Right ventricle myocardium inferior (tissue), 1 donor: ENCODE measurements around the gene EN2. TPM values are rescaled to one million over a fixed set of nuclear protein-coding genes. Genes with fewer than 3 reads are reported as not detected.

Experiments
- ATAC-seq: fragments of 200-7000 bp; cut with Tn5 transposase; one replicate; pipeline ENCODE4 v1.9.1; 2020; ENCODE audit warnings: mild to moderate bottlenecking, moderate library complexity
- DNase-seq: peaks from one replicate; pipeline ENCODE4 v3.0.0; 2021; ENCODE audit errors: missing footprints
- intact Hi-C: fragments of 100-400 bp; cut with DNase I; formaldehyde crosslinking; loops from one replicate; pipeline ENCODE4 v1.11.0; 2022
- total RNA-seq: library from RNA; stranded (reverse); fragmentation: NEBNext Ultra II Directional; extraction: Animal tissue kit (Norgen Biotek cat#: 25700); gene quantifications from one replicate; pipeline ENCODE4 v1.2.1, GENCODE V29; 2021
- donor health status: DM: no; HTN: yes; CAD: no; lungs with severe emphysema.

Gene EN2
- total RNA-seq, 1 donor from 2014 or later = 0.11 TPM

GRCh38 chr7:155469311-155470185 is 11.6 kb downstream of the EN2 start:
- intact Hi-C loops = no loop called here
- no peak for ATAC-seq
- DNase-seq = no peak

DNA sequence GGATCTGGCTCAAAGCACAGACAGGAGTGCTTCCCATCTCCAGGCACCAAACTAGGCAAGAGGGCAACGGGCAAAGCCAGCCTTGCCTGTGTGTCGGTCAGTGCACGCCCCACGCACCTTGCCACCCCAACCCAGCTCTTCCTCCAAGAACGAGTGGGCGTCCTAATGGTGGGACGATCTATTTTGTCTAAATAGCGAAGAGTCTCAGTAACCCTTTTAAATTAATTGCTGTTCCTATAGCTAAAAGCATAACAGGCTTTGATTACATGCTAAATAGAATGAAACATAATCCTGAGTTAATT is 12.2 kb downstream of the EN2 start:
- intact Hi-C loops = no loop called here
- DNase-seq (no peak), ATAC-seq (no peak)

- intact Hi-C loops = no loop called here
- ATAC-seq (no peak), DNase-seq (no peak)
These were observed 13.0 kb downstream of the EN2 start for GRCh38 chr7:155470686-155471638.

GRCh38 chr7:155471718-155472117 is 13.8 kb downstream of the EN2 start:
- no peak for ATAC-seq
- intact Hi-C loops = no loop called here
- DNase-seq = no peak

DNA sequence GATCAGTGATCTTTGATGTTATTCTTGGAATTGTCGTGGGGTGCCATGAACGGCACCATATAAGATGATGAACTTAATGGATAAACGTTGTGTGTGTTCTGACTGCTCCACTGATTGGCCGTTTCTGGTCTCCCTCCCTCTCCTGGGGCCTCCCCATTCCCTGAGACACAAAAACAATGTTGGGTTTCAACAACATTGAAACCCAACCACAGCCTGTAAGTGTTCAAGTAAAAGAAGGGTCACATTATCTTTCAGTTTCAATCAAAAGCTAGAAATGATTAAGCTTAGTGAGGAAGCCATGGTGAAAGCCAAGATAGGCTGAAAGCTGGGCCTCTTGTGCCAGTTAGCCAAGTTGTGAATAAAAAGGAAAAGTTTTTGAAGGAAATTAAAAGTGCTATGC is 19.5 kb downstream of the EN2 start:
- DNase-seq = no peak
- intact Hi-C loops = no loop called here
- ATAC-seq = no peak

DNA sequence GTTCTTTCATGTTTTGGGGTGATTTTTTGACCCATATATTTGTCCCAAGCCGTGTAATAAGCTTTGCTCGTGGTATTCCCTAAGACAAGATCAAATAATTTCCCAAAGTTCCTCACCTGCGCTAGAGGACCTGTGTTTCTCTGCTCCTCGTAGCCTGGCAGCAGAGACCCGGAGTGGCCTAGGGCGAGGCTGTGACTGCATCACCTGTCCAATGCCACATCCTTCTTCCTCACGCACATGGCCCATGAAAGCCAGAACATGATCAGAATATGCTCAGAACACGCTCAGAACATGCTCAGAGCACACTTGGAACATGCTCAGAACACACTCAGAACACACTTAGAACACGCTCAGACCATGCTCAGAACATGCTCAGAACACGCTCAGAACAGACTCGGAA is 23.8 kb downstream of the EN2 start:
- no peak for ATAC-seq
- intact Hi-C loops = no loop called here
- no peak for DNase-seq

DNA sequence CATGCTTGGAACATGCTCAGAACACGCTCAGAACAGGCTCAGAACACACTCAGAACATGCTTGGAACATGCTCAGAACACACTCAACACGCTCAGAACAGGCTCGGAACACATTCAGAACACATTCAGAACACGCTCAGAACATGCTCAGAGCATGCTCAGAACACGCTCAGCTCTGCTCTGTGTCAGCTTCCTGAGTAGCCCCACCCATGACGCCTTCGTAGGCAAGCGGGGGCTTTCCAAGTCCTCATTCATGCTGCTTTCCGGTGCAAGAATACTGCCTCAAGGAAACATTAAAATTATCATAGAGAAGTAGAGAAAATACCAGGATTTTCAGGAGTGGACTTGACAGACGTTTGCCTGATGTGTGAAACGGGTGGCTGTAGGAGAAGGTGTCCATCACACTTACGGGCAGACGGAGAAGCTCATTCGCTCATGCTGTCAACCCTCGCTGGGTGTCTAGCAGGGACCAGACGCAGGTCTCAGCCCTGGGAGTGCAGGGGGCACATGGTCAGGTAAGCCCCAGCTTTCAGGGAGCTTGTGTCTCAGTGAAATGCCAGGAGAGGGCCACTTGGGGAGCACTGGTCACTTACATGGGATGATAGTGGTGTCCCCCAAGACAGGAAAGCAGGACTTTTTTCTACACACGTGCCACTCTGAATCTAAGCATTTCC is 24.7 kb downstream of the EN2 start:
- no peak for DNase-seq
- intact Hi-C loops = no loop called here
- ATAC-seq = no peak

- intact Hi-C loops = no loop called here
- no peak for DNase-seq
- ATAC-seq = no peak
These were observed 25.3 kb downstream of the EN2 start for GRCh38 chr7:155483245-155483644.

DNA sequence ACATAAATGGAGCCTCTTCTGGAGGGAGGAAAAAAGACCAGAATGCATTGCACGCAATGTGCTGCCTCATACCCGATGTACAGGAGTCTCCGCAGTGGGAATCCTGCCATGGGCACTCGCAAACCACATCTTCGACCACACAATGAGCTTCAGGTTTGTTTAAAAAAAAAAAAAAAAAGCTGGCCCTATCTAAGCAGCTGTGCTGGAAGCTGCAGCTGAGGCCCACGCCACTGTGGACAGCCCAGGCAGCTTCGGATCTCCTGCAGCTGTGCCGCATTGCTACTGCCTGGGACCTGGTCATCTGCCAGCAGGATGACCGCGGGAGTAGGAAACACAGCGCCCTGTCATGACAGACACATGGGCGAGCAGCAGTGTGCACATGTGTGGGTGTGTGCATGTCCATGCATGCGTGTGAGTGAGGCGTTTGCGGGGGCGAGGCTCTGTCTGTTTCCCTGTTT is 26.0 kb downstream of the EN2 start:
- no peak for DNase-seq
- intact Hi-C loops = no loop called here
- peak; percentile 28 for ATAC-seq

GRCh38 chr7:155484483-155485399 is 26.8 kb downstream of the EN2 start:
- DNase-seq = no peak
- intact Hi-C loops = no loop called here
- ATAC-seq = no peak

DNA sequence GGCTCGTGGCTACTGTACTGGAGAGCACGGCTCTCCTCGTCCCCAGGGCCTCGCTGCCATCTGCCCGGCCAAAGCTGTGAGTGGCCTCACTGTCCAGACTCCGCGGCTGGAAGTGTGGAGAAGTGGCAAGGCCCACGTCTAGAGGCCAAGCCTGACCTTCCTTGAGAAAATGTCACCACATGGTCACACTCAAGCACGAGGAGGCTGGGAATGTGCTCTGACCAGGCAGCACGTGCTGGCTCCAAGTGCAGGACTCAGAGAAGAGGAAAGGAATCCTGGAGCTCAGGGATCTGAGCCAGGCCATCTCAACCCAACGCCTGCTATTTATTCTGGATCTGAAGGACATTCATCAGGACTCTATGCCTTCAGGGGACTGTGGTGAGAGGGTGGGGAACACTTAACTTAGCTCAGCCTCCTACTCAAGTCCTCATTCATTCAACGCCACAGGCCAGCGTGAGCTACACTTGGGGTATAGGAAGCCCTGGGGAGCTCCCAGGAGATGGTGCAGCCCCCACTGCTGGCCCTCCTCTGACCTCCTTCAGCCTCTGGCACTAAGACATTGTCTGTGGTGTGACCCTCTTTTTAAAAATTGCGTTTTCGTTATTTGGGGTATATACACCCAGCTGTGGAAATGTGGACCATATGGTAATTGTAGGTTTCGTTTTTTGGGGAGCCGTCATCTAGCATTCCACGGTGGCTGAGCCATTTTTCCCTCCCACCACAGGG is 29.0 kb downstream of the EN2 start:
- DNase-seq (no peak), ATAC-seq (no peak)
- intact Hi-C loops = no loop called here

DNA sequence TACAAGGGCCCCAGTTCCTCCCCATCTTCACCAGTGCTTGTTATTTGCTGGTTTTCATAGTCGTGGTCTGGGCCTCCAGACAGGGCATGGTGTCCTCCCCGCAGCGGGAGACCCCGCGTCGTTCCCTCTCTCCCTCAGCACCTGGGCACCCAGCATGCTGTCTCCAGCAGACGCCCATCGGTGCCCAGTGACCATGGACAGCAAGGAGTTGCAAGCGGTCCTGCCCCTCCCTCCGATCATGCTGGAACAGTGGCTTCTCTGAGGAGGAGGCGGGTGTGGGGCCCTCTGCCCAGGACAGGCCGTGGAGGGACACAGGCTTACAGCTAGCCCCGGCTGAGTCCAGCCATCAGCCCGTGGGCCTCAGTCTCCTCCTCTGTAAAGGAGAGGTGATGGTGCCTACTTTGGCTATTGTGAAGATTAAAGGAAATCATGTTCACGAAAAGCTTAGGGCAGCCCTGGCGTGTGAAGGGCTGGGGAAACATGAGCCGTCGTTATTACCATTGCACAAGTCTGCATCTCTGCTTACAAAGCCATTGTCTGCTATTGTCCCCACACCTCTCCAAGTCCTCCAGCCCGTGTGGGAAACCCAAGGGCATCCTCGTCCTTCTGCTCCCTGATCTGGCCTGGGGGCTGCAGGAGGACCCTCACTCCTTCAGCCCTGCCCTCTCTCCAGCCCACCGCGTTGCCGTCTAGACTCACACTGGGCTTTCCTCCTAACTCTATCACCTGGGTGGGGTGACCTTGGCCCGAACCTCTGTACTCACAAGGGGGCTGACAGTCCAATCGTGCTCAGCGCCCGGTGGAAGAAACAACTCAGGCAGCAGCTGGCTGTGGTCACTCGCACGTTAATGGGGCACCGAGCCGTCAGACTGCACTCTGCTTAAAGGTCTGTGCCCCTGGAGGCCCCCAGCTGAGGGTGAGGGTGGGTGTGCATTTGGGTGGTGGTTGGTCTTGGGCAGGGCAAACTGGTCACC is 29.9 kb downstream of the EN2 start:
- no peak for ATAC-seq
- DNase-seq = no peak
- intact Hi-C loops = no loop called here

GRCh38 chr7:155488483-155489127 is 30.7 kb downstream of the EN2 start:
- DNase-seq = no peak
- intact Hi-C loops = no loop called here
- no peak for ATAC-seq

DNA sequence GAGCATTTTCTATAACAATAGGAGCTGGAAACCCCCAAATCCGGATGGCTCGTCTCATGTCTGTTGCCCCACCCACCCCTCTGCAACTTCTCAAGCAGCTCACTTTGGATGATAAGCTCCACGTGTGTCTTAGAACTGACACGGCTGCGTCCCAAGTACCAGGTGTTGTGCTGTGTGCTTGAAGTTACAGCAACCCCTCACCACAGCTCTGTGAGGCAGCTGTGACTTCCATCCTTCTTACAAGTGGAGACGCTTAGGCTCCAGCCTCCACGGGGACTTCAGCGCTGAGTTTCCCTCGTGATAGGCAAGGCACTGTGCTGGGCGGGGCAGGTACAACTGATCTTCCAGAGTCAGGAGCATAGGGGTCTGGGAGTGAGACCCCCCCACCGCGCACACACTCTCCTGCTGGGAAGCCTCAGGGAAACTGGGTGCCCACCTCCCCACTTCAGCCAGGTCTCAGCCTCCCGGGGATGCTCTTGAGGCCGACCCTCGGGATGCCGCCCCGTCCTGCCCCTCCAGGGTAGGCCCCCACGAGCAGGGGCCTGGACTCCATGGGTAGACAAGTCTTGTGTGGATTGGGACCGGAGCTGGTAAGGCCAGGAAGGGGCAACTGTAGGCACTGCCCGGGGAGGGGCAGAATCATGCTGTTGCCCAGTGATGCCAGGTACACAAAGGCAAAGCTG is 31.4 kb downstream of the EN2 start:
- intact Hi-C loops = no loop called here
- DNase-seq (no peak), ATAC-seq (no peak)

DNA sequence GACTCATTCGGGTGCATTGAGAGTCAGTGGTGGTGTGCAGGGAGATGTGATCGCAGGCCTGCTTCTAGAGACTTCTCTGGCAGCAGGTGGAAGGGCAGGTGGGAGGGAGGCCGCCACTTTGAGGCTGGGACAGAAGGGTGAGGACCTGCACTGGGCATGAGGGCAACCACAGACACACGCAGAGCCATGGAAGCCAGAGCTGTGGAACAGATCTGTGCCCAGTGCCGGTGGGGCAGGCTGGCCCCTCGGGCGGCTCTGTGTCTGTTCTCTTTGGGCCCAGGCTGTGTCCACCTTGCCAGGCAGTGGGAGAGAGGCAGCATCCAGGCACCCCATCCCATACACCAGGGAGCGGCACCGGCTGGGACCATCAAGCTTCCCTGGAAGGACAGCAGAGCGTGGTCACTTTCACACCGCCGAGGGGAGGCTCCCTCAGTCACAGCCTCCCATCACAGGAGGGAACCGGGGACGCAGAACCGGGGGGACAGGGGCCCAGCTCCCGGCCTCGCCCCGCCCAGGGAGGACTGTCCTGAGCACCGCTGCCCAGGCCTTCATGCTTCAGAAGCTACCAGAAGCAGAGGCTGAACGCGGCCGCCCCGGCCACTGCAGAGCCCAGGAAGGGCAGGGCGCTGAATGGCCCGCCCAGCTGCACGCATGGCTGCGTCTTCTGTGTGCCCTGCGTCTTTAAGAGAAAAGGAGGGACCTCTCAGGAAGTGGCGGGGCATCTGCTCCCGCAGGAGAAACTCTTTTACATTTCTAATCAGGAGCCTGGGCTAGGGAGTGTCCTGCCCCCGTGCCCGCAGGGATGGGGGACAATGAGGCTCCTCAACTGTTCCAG is 32.1 kb downstream of the EN2 start:
- ATAC-seq (peak; percentile 62), DNase-seq (no peak)
- intact Hi-C loops = no loop called here
